ENCODE data around the gene AFAP1.
A peak's percentile ranks its signal among the peaks of the same experiment; 100 is the strongest.

AFAP1 gene

DNA sequence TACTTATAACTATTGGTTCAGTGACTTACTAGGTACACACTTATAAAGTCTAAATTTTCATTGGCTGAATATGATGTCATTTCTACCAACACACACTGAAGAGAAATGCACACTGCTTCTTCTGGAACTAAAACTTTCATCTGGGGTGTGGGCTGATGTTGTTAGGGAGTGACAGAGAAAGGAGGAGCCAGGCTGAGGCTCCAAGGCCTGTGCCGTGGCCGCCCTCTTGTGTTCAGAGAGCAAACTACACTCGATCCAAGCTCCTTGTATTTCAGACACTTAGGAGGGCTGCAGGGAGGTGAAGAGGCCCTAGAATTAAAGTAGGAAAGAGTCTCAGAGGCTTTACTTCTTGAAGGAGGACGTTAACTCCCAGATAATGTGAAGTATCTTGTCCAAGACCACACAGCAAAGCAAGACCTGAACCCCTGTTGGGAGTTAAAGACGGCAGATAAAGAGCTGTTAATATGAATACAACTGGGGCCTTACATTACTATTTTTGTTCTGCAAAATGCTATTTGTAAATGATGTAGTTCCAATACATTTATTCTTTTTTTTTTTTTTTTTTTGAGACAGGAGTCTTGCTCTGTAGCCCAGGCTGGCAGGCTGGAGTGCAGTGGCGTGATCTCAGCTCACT, 137.5 kb downstream of the AFAP1 start:
- Histone ChIP-seq H3K4me3 (ENCODE audit: low read depth, low read length) (no peak overlapping the region), H3K27ac (no peak overlapping the region), H3K36me3 (replicated peaks) (peaks cover 54% of the 10 kb centered on the region), H3K27me3 (replicated peaks) (no peaks in the 10 kb centered on the region)
- peak; percentile 88 for DNase-seq
- TF ChIP-seq, protein P1, sequence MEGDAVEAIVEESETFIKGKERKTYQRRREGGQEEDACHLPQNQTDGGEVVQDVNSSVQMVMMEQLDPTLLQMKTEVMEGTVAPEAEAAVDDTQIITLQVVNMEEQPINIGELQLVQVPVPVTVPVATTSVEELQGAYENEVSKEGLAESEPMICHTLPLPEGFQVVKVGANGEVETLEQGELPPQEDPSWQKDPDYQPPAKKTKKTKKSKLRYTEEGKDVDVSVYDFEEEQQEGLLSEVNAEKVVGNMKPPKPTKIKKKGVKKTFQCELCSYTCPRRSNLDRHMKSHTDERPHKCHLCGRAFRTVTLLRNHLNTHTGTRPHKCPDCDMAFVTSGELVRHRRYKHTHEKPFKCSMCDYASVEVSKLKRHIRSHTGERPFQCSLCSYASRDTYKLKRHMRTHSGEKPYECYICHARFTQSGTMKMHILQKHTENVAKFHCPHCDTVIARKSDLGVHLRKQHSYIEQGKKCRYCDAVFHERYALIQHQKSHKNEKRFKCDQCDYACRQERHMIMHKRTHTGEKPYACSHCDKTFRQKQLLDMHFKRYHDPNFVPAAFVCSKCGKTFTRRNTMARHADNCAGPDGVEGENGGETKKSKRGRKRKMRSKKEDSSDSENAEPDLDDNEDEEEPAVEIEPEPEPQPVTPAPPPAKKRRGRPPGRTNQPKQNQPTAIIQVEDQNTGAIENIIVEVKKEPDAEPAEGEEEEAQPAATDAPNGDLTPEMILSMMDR (IDR thresholded peaks at IDR 0.05; ENCODE audit: low read depth, low read length, missing control alignments), result peak; percentile 97
- in situ Hi-C loops (cut with HindIII; ENCODE audit: low pct_ligation_motif_present, low sequenced_read_pairs), result no loop called here

DNA sequence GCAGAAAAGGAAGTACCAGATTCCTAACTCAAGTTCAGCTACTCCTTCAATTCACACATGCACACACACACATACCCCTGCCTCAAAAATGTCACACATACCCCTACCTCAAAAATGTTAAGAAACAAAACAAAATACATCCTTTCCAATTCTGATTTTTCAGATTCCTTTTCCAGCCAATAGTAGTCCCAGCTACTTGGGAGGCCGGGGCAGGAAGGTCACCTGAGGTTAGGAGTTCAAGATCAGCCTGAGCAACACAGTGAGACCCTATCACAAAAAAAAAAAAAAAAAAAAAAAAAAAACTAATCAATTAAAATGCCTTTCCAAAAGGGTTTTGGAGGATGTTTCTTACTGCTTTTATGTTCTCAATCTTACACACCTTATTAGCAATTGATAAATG, 138.0 kb downstream of the AFAP1 start:
- H3K36me3 ChIP-seq (replicated peaks), result peaks cover 54% of the 10 kb centered on the region
- TF ChIP-seq, protein P1 (IDR thresholded peaks at IDR 0.05; ENCODE audit: low read depth, low read length, missing control alignments), result no peak
- H3K27ac ChIP-seq, result no peak overlapping the region
- H3K27me3 ChIP-seq (replicated peaks), result no peaks in the 10 kb centered on the region
- DNase-seq, result no peak
- in situ Hi-C loops (cut with HindIII; ENCODE audit: low pct_ligation_motif_present, low sequenced_read_pairs), result no loop called here
- H3K4me3 ChIP-seq (ENCODE audit: low read depth, low read length), result no peak overlapping the region

GRCh38 chr4:7801001-7801400, 138.7 kb downstream of the AFAP1 start:
- TF ChIP-seq, protein P1 (IDR thresholded peaks at IDR 0.05; ENCODE audit: low read depth, low read length, missing control alignments), result no peak
- in situ Hi-C loops (cut with HindIII; ENCODE audit: low pct_ligation_motif_present, low sequenced_read_pairs), result no loop called here
- DNase-seq, result no peak
- Histone ChIP-seq H3K36me3 (replicated peaks) (peaks cover 53% of the 10 kb centered on the region), H3K4me3 (ENCODE audit: low read depth, low read length) (no peak overlapping the region), H3K27ac (no peak overlapping the region), H3K27me3 (replicated peaks) (no peaks in the 10 kb centered on the region)

- H3K4me3 ChIP-seq (ENCODE audit: low read depth, low read length), result no peak overlapping the region
- in situ Hi-C loops (cut with HindIII; ENCODE audit: low pct_ligation_motif_present, low sequenced_read_pairs), result no loop called here
- no peak overlapping the region for H3K27ac ChIP-seq
- H3K27me3 ChIP-seq (replicated peaks), result no peaks in the 10 kb centered on the region
- peaks cover 52% of the 10 kb centered on the region for H3K36me3 ChIP-seq (replicated peaks)
- TF ChIP-seq, protein P1 (IDR thresholded peaks at IDR 0.05; ENCODE audit: low read depth, low read length, missing control alignments), result no peak
- no peak for DNase-seq
These were observed 139.3 kb downstream of the AFAP1 start for GRCh38 chr4:7800410-7800809.

DNA sequence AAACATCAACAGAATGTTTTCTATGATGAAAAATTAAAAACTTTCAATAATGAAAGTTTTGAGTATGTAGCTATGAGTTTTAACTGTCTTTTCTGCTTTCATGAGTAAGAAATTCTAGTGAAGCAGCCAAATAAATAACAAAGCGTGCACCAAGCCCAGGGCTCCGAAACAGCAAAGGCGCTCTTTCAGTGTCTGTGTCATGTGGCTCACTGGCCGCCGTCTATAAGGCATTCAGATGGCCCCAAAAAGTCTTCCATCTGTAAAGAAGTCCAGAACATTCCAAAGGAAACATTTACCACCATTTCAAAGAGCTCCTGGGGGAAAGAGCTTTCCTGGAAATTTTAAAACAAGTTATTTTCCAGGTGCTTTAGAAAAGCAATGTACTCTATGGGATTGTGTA, 139.9 kb downstream of the AFAP1 start:
- Histone ChIP-seq H3K27ac (no peak overlapping the region), H3K4me3 (ENCODE audit: low read depth, low read length) (no peak overlapping the region), H3K27me3 (replicated peaks) (no peaks in the 10 kb centered on the region), H3K36me3 (replicated peaks) (peaks cover 52% of the 10 kb centered on the region)
- TF ChIP-seq, protein P1 (IDR thresholded peaks at IDR 0.05; ENCODE audit: low read depth, low read length, missing control alignments), result no peak
- no peak for DNase-seq
- in situ Hi-C loops (cut with HindIII; ENCODE audit: low pct_ligation_motif_present, low sequenced_read_pairs), result no loop called here

DNA sequence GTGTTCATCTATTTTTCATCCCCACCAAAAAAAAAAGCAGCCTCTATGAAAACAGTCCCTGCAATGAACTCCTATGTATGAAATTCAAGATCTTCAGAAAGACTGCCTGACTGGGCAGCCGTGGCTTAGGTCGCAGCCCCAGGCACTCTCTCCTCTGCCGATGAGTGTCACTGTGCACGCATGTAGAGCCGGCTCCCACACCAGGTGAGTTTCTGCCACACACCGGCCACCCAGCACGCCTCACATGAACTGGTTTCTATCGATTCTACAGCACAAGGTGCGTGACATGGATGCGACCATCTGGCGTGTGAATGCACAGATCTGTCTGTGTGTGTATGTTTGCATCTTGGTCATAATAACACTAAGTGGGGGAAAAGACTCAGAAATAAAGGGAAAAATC, 140.4 kb downstream of the AFAP1 start:
- no peak overlapping the region for H3K27ac ChIP-seq
- no peak overlapping the region for H3K4me3 ChIP-seq (ENCODE audit: low read depth, low read length)
- no peak for DNase-seq
- no peaks in the 10 kb centered on the region for H3K27me3 ChIP-seq (replicated peaks)
- TF ChIP-seq, protein P1 (IDR thresholded peaks at IDR 0.05; ENCODE audit: low read depth, low read length, missing control alignments), result no peak
- peaks cover 55% of the 10 kb centered on the region for H3K36me3 ChIP-seq (replicated peaks)
- in situ Hi-C loops (cut with HindIII; ENCODE audit: low pct_ligation_motif_present, low sequenced_read_pairs), result no loop called here

All from brain microvascular endothelial cell (primary cell).